Immature natural killer cell (primary cell): Measurements from ENCODE around the gene PAK5. TPM values are rescaled to one million over a fixed set of nuclear protein-coding genes. Genes with fewer than 3 reads are reported as not detected.

Source experiments
- DNase-seq, 3 donors: peaks; one replicate each; pipeline ENCODE4 v3.0.0; 2022; ENCODE audit warnings: mixed read lengths in 1 of 3
- H3K27ac Mint-ChIP-seq, 6 donors: one replicate each; pipeline ENCODE4 v1.8.0; 2020; ENCODE audit warnings: mixed read lengths in 6 of 6, mild to moderate bottlenecking in 5 of 6, inconsistent platforms in 4 of 6, moderate library complexity in 3 of 6
- H3K27me3 Mint-ChIP-seq, 3 donors: one replicate each; pipeline ENCODE4 v1.8.0; 2020 to 2021; ENCODE audit warnings: low read depth in 3 of 3, mild to moderate bottlenecking in 3 of 3, mixed read lengths in 3 of 3, moderate library complexity in 3 of 3, inconsistent platforms in 1 of 3
- H3K36me3 Mint-ChIP-seq, 3 donors: one replicate each; pipeline ENCODE4 v1.8.0; 2020; ENCODE audit warnings: mixed read lengths in 3 of 3, inconsistent platforms in 2 of 3, mild to moderate bottlenecking in 2 of 3
- H3K4me1 Mint-ChIP-seq, 2 donors: one replicate each; pipeline ENCODE4 v1.8.0; 2020; ENCODE audit warnings: inconsistent platforms in 2 of 2, mild to moderate bottlenecking in 2 of 2, mixed read lengths in 2 of 2, moderate library complexity in 1 of 2
- H3K4me3 Mint-ChIP-seq, 5 donors: one replicate each; pipeline ENCODE4 v1.8.0; 2020; ENCODE audit warnings: mild to moderate bottlenecking in 5 of 5, mixed read lengths in 5 of 5, inconsistent platforms in 3 of 5, moderate library complexity in 3 of 5
- H3K9me3 Mint-ChIP-seq, 6 donors: one replicate each; pipeline ENCODE4 v1.8.0; 2020; ENCODE audit warnings: mild to moderate bottlenecking in 6 of 6, mixed read lengths in 6 of 6, inconsistent platforms in 4 of 6, moderate library complexity in 3 of 6
- polyA plus RNA-seq, 3 donors: library from polyadenylated mRNA; unstranded; fragments of 300-500 nt; fragmentation: Illumina TruSeq; gene quantifications; one replicate each; pipeline ENCODE4 v1.2.3, GENCODE V29; 2021

Gene PAK5
- polyA plus RNA-seq, 3 donors from 2014 or later = not detected

DNA sequence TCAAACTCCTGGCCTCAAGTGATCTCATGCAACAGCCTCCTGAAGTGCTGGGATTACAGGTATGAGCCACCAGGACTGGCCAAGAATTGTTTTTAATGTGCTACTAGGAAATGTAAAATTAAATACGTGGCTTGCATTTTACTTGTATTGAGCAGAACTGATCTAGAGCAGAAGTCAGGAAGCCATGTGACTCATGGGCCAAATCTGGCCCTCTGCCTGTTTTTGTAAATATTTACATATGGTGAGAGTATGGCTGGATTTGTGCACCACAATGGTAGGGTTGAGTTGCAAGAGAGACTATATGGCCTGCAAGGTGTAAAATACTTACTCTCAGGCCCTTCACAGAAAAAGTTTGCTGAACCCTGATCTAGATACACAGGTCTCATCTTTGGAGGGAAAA is 248.7 kb downstream of the PAK5 start:
- H3K4me1 Mint-ChIP-seq = no peaks in the 10 kb centered on the region

DNA sequence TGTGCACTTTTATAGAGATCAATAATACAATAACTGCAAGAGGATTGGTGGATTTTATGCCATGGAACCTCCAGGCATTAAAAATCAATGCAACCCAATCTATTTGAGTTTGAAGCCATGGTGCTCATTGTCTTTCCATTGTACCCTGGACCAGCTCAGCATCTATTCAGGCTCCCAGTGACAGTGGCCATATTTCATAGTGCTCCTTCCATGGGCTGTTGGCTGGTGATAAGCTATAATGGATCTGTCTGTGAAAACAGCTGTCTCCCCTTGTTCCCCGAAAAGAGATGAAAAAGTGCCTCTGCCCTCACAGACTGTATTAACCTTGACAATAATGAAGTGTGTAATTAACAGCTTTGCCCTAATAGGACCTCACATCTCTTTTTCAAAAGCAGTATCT is 250.2 kb downstream of the PAK5 start:
- Mint-ChIP-seq H3K27ac (no peak overlapping the region), H3K4me3 (no peak overlapping the region), H3K36me3 (no peaks in the 10 kb centered on the region), H3K4me1 (no peaks in the 10 kb centered on the region), H3K9me3 (peaks cover 0 to 2% (median 0%) of the 10 kb centered on the region in 6 donors), H3K27me3 (peaks cover 0 to 2% (median 0%) of the 10 kb centered on the region in 3 donors)
- DNase-seq = no peak

More for the DNA sequence above, 248.7 kb downstream of the PAK5 start:
- Mint-ChIP-seq H3K4me3 (no peak overlapping the region), H3K27me3 (peaks cover 0 to 2% (median 0%) of the 10 kb centered on the region in 3 donors), H3K9me3 (peaks cover 0 to 2% (median 0%) of the 10 kb centered on the region in 6 donors), H3K27ac (no peak overlapping the region), H3K36me3 (no peaks in the 10 kb centered on the region)
- DNase-seq = no peak

DNA sequence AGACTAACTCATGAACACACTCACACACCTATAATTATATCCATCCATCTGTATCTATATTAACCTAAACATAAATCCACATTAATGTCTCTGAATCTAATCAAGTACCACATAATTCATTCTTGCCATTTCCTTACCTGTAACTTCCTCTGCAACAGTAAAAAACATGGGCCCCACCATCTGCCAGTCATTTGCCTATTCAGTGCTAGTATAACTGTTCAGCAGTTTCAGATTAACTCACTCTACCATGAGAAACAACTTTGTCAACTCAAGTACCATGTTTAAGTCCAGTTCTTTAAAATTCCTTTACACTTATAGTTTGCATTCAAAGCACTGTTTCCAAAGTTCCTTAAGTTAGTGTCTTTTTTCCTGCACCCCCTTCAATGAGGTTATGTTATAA is 255.7 kb downstream of the PAK5 start:
- Mint-ChIP-seq H3K4me3 (no peak overlapping the region), H3K36me3 (no peaks in the 10 kb centered on the region), H3K9me3 (no peaks in the 10 kb centered on the region), H3K4me1 (no peaks in the 10 kb centered on the region), H3K27ac (no peak overlapping the region), H3K27me3 (peaks cover 0 to 1% (median 0%) of the 10 kb centered on the region in 3 donors)
- DNase-seq = no peak

DNA sequence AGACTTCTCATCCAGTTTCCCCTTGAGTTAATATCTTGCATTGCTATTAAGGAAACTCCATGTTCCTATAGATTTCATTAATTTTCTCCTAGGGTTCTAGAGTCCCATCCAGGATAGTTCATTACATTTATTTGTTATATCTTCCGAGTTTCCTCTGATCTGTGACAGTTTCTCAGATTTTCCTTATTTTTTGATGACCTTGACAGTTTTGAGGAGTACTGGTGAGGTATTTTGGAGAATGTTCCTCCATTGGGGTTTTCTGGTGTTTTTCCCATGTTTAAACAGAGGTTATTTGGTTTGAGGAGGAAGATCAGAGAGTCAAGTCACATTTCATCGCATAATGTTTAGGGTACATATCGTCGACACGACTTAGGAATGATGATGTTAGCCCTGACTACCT is 256.7 kb downstream of the PAK5 start:
- H3K4me1 Mint-ChIP-seq = no peaks in the 10 kb centered on the region
- DNase-seq = no peak
- peaks cover 0 to 1% (median 0%) of the 10 kb centered on the region in 3 donors for H3K27me3 Mint-ChIP-seq
- H3K4me3 Mint-ChIP-seq = no peak overlapping the region
- no peaks in the 10 kb centered on the region for H3K9me3 Mint-ChIP-seq
- H3K36me3 Mint-ChIP-seq = no peaks in the 10 kb centered on the region
- H3K27ac Mint-ChIP-seq = no peak overlapping the region

DNA sequence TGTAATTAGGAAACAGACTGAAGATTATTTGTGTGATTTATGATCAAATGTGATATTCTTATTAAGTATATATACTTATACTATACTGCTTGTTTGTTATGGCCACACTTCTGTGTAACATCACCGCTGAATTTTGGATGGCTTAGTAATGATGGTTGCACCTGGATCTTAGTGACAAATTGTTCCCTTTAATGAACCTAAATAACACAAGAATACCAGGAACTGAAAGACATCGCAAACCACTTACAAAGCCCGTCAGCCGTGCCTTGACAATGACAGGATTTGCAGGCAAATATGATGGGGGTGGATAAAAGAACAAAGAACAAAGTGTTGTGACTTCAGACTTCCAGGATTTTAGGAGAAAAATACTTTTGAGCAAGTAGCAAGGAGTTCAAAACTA is 257.4 kb downstream of the PAK5 start:
- DNase-seq = no peak
- H3K27me3 Mint-ChIP-seq = peaks cover 0 to 1% (median 0%) of the 10 kb centered on the region in 3 donors
- no peaks in the 10 kb centered on the region for H3K36me3 Mint-ChIP-seq
- H3K4me3 Mint-ChIP-seq = no peak overlapping the region
- H3K4me1 Mint-ChIP-seq = no peaks in the 10 kb centered on the region
- H3K9me3 Mint-ChIP-seq = no peaks in the 10 kb centered on the region
- no peak overlapping the region for H3K27ac Mint-ChIP-seq

DNA sequence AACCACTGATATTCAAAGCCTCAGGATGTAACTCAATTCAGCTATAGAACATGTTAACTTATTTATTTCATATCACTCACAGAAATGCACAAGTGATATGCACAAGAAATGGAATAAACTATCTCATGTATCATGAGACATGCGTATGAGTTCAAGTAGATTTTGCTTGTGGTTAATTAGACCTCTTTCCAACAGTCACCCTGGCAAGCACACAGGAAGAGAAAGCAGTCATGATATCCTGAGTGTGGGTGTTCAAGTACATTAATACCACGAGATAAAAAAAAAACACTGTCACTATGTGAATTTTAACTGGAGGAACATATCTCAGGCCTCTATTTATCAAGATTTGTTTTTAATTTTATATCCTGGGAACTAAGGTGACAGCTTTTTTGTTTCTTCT is 260.3 kb downstream of the PAK5 start:
- H3K27ac Mint-ChIP-seq = no peak overlapping the region
- peaks cover 0 to 1% (median 0%) of the 10 kb centered on the region in 3 donors for H3K27me3 Mint-ChIP-seq
- no peaks in the 10 kb centered on the region for H3K36me3 Mint-ChIP-seq
- H3K4me3 Mint-ChIP-seq = no peak overlapping the region
- H3K9me3 Mint-ChIP-seq = no peaks in the 10 kb centered on the region
- no peak for DNase-seq
- H3K4me1 Mint-ChIP-seq = no peaks in the 10 kb centered on the region

DNA sequence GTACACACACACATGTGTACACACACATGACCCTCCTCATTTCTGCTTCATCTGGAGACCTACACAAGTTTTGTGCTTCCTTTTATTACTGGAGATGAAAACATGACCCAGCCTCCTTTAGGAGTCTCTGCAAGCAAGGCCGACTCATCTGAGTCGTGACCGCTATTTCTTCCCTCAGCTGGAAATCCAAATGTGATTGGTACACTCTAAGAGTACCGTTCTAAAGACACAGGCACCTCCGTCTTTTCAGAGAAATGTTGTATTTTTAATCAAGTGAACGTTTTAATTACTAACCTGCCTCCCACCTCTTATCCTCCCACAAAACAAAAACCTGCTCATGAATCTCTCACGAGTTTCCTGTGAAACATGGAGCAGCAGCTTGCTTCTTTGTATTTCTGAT is 261.5 kb downstream of the PAK5 start:
- no peaks in the 10 kb centered on the region for H3K9me3 Mint-ChIP-seq

DNA sequence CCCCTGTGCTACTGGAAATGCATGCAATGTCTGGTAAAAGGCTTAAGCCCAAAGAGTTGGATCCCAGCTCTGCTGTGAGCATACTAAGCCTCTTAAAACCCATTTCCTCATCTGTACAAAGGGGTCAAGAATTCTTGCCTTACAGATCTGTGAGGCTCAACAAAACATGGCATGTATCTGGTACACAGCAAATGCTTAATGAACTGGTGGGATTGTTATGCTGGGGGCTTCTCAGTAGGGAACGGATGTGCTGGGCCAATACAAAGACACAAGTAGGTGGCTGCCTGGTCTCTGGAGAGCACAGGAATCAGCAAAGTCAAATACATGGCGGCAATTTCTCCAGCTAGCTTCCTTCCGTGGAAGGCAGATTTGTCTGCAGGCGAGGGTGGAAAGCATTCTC is 262.2 kb downstream of the PAK5 start:
- Mint-ChIP-seq H3K4me1 (no peaks in the 10 kb centered on the region), H3K27ac (no peak overlapping the region), H3K4me3 (no peak overlapping the region), H3K36me3 (no peaks in the 10 kb centered on the region), H3K9me3 (peaks cover 0 to 1% (median 0%) of the 10 kb centered on the region in 6 donors), H3K27me3 (peaks cover 0 to 2% (median 1%) of the 10 kb centered on the region in 3 donors)
- no peak for DNase-seq

More for the DNA sequence above, 261.5 kb downstream of the PAK5 start:
- no peak overlapping the region for H3K4me3 Mint-ChIP-seq
- H3K27ac Mint-ChIP-seq = no peak overlapping the region
- no peaks in the 10 kb centered on the region for H3K36me3 Mint-ChIP-seq
- peaks cover 0 to 2% (median 1%) of the 10 kb centered on the region in 3 donors for H3K27me3 Mint-ChIP-seq
- no peaks in the 10 kb centered on the region for H3K4me1 Mint-ChIP-seq
- no peak for DNase-seq

DNA sequence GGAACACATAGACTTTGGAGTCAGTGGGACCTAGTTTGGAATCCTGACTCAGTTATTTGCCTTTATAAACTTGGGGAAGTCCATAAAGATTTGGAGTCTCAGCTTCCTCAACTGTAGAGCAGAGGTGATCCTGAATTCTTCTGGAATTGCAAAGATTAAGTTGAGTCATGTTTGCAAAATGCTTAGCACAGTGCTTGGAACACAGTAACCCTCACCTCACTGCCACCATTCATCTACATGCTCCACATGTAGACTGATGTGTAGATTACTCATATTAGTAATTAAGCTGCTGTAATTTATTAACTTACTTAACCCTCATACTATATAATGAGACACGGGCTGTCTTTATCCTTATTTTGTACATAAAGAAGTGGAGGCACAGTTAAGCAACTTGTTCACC is 263.0 kb downstream of the PAK5 start:
- Mint-ChIP-seq H3K36me3 (no peaks in the 10 kb centered on the region), H3K27me3 (peaks cover 0 to 2% (median 1%) of the 10 kb centered on the region in 3 donors), H3K27ac (no peak overlapping the region), H3K4me3 (no peak overlapping the region), H3K4me1 (no peaks in the 10 kb centered on the region), H3K9me3 (peaks cover 0 to 9% (median 0%) of the 10 kb centered on the region in 6 donors)
- no peak for DNase-seq

DNA sequence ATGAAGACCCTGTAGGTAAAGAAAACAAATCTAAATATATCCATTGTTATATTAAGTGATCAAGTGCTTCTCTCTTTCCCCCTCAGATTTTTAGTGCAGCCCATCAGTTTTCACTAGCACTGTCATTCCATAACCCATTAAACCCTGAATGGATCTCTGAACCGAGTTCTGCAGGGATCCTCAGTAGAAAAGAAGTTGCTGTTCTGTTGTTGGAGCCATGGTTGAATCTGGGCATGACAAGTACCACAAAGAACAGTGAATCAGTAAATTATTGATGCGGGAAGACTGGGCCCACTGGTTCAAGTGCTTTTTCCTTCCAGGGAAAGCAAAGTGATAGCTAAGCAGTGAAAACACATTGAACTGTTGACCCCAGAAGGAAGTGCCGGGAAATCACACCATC is 264.1 kb downstream of the PAK5 start:
- H3K4me3 Mint-ChIP-seq = no peak overlapping the region
- peaks cover 0 to 9% (median 0%) of the 10 kb centered on the region in 6 donors for H3K9me3 Mint-ChIP-seq
- DNase-seq = no peak
- H3K27me3 Mint-ChIP-seq = peaks cover 0 to 2% (median 0%) of the 10 kb centered on the region in 3 donors
- H3K36me3 Mint-ChIP-seq = no peaks in the 10 kb centered on the region
- H3K27ac Mint-ChIP-seq = no peak overlapping the region
- H3K4me1 Mint-ChIP-seq = no peaks in the 10 kb centered on the region

DNA sequence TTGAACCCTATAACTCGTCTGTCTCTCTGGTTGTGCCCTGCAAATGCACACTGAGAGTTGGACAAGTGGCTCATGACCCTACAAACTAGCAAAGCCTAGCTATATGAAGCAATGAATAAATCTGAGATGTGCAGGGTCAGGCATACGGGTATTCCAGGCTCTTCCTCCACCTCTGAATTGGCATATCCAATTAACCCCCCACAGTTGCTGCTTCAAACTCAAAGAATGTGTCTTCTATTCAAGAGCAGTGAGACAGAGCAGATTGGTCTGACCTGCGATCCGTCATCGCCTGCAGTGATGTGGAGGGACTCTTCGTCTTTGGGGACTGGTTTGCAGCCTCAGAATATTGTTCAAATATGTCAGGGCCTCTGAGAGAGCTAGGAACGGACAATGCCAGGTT is 264.7 kb downstream of the PAK5 start:
- Mint-ChIP-seq H3K4me1 (no peaks in the 10 kb centered on the region), H3K4me3 (no peak overlapping the region), H3K9me3 (peaks cover 0 to 9% (median under 1%) of the 10 kb centered on the region in 6 donors), H3K27me3 (peaks cover 0 to 2% (median 0%) of the 10 kb centered on the region in 3 donors), H3K36me3 (no peaks in the 10 kb centered on the region), H3K27ac (no peak overlapping the region)
- DNase-seq = no peak

DNA sequence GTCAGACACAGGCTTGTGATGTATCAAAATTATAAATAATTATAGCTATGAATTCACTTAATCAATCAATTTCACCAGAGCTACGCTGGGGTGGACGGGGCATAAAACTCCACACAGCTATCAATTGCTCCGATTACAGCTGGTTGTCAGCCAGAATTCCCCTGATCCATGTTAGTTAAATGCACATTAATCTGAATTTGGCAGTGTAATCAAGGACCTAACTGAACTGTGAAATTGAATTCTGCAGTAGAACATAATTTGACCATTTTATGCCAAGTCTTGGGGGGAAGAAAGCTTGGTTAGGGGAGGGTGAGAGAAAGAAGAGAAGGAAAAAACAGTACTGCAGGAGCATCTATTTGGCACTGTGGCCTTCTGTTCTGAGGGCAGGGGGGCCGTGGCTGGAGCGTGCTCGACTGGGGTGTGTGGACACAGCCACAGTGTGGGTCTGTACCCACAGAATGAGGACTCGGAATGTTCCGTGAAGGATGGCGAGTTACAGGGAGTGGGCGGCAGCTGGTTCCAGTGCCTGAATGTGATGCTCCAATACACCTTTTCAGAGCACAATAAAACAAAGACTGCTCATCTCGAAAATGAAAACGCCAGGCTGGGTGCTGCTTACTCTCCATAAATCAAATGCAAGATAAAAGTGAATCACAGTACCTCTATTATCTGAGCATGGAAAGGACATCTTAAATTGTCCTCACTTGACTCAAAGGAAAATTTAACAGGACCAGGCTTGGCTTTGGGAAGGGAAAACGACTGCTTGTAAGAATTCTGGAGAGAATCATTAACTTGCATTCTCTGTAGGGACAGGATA is 265.3 kb downstream of the PAK5 start:
- Mint-ChIP-seq H3K27me3 (peaks cover 0 to 2% (median 0%) of the 10 kb centered on the region in 3 donors), H3K4me3 (no peak overlapping the region), H3K9me3 (peaks cover 0 to 9% (median under 1%) of the 10 kb centered on the region in 6 donors), H3K27ac (no peak overlapping the region), H3K36me3 (no peaks in the 10 kb centered on the region), H3K4me1 (no peaks in the 10 kb centered on the region)
- no peak for DNase-seq

DNA sequence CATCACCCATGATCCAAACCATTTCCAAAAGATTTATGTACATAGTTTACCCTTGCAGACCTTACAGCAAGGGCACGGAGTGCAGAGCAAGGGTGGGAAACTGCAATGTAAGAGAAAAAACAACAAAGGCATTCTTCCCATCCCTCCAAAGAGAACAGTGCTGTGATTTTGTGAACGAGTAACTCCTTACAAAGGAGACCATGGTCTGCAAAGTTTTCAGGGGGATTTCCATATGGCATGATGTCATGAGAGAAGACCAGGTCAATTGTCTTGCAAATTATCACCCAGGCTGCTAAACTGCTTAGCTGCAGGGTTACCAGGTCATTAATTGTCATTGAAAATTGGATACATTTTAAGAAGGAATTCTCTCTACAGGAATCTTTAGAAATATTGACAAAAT is 266.2 kb downstream of the PAK5 start:
- no peak overlapping the region for H3K27ac Mint-ChIP-seq
- H3K4me3 Mint-ChIP-seq = no peak overlapping the region
- peaks cover 0 to 2% (median 0%) of the 10 kb centered on the region in 3 donors for H3K27me3 Mint-ChIP-seq
- H3K9me3 Mint-ChIP-seq = peaks cover 0 to 10% (median under 1%) of the 10 kb centered on the region in 6 donors
- no peaks in the 10 kb centered on the region for H3K4me1 Mint-ChIP-seq
- DNase-seq = no peak
- no peaks in the 10 kb centered on the region for H3K36me3 Mint-ChIP-seq

DNA sequence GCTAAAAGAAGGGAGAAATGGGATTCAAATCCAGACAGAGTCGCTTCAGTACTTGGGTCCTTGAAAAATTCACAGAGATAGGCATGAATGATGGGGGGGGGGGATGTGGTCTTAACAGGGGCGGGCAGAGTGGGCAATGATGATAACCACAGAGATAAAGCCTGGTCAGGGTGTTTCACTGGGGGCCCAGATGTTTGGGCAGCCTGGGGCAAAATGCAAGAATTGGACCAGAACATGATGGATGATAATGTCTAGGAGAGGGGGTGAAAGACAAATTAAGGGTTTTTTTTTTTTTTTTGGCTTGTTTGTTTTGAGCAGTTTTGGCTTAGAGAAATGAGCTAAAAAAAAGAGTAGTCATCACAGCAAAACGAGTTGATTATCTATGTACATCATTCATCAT is 267.1 kb downstream of the PAK5 start:
- H3K27ac Mint-ChIP-seq = no peak overlapping the region
- peaks cover 0 to 10% (median under 1%) of the 10 kb centered on the region in 6 donors for H3K9me3 Mint-ChIP-seq
- no peak for DNase-seq
- no peaks in the 10 kb centered on the region for H3K4me1 Mint-ChIP-seq
- no peak overlapping the region for H3K4me3 Mint-ChIP-seq
- peaks cover 0 to 2% (median 0%) of the 10 kb centered on the region in 3 donors for H3K27me3 Mint-ChIP-seq
- no peaks in the 10 kb centered on the region for H3K36me3 Mint-ChIP-seq
